Anterior cingulate cortex (tissue), 58 donors: ENCODE measurements around the gene AATK.

Source experiments
- DNase-seq, 58 donors: peaks; one replicate each; lab custom pipeline; 2025; lab: John Stamatoyannopoulos, UW

AATK gene

GRCh38 chr17:81197409-81197795 is 31.4 kb upstream of the AATK start:
- DNase-seq = no peak

GRCh38 chr17:81196505-81197408 is 30.7 kb upstream of the AATK start:
- DNase-seq = no peak

- DNase-seq = no peak
Observed at GRCh38 chr17:81195941-81196495, 30.0 kb upstream of the AATK start.

GRCh38 chr17:81194941-81195901 is 29.2 kb upstream of the AATK start:
- DNase-seq = no peak

- no peak for DNase-seq
Observed at GRCh38 chr17:81194225-81194760, 28.3 kb upstream of the AATK start.

- DNase-seq = no peak
Observed at GRCh38 chr17:81193470-81194224, 27.6 kb upstream of the AATK start.

GRCh38 chr17:81193051-81193410 is 27.0 kb upstream of the AATK start:
- DNase-seq = no peak

GRCh38 chr17:81192386-81193050 is 26.5 kb upstream of the AATK start:
- DNase-seq = no peak

GRCh38 chr17:81191646-81192045 is 25.6 kb upstream of the AATK start:
- no peak for DNase-seq

GRCh38 chr17:81191116-81191515 is 25.1 kb upstream of the AATK start:
- DNase-seq = no peak

GRCh38 chr17:81190591-81190990 is 24.6 kb upstream of the AATK start:
- DNase-seq = no peak

- peak in 20 of 58 donors; percentile 1 to 49 (median 25) for DNase-seq
Observed at GRCh38 chr17:81189670-81190530, 23.9 kb upstream of the AATK start.

- no peak for DNase-seq
Observed at GRCh38 chr17:81189016-81189415, 23.0 kb upstream of the AATK start.

- no peak for DNase-seq
Observed at GRCh38 chr17:81188491-81188840, 22.4 kb upstream of the AATK start.

GRCh38 chr17:81187586-81188490 is 21.8 kb upstream of the AATK start:
- DNase-seq = no peak

GRCh38 chr17:81187120-81187519 is 21.1 kb upstream of the AATK start:
- DNase-seq = no peak

- no peak for DNase-seq
Observed at GRCh38 chr17:81186203-81186602, 20.2 kb upstream of the AATK start.

- no peak for DNase-seq
Observed at GRCh38 chr17:81184555-81184954, 18.5 kb upstream of the AATK start.
